Keratinocyte (primary cell): ENCODE measurements around the gene PMEPA1. TPM values are rescaled to one million over a fixed set of nuclear protein-coding genes. Genes with fewer than 3 reads are reported as not detected.

Source experiments
- DNase-seq: peaks from one replicate; pipeline ENCODE4 v3.0.0-alpha.2; 2011; ENCODE audit warnings: low read depth, missing footprints, low spot score
- FAIRE-seq: peaks from 2 replicates; lab custom pipeline; 2011; peaks lifted over from hg19 to GRCh38; lab: Jason Lieb, UNC
- H2AFZ ChIP-seq: 2 replicates; pipeline ENCODE4 v1.6.0; 2012; ENCODE audit warnings: low read length, control low read depth, inconsistent platforms; ENCODE audit not compliant: control insufficient read depth
- H3K27ac ChIP-seq: 2 replicates; pipeline ENCODE4 v1.5.1; 2011; ENCODE audit warnings: low read length; ENCODE audit not compliant: control insufficient read depth, insufficient read depth
- H3K27me3 ChIP-seq: 3 replicates; pipeline ENCODE4 v1.6.0; 2011; ENCODE audit warnings: low read length; ENCODE audit not compliant: control insufficient read depth, insufficient read depth; ENCODE audit errors: extremely low read depth
- H3K36me3 ChIP-seq, 2 experiments: 2 replicates in 1 of 2; 3 replicates in 1 of 2; pipeline ENCODE4 v1.5.1; 2011; ENCODE audit warnings: low read length in 2 of 2, mild to moderate bottlenecking in 1 of 2; ENCODE audit not compliant: control insufficient read depth in 2 of 2, insufficient read depth in 2 of 2; ENCODE audit errors: extremely low read depth in 1 of 2
- H3K4me1 ChIP-seq: 3 replicates; pipeline ENCODE4 v1.5.1; 2011; ENCODE audit warnings: low read length; ENCODE audit not compliant: control insufficient read depth, insufficient read depth; ENCODE audit errors: extremely low read depth
- H3K4me2 ChIP-seq: 3 replicates; pipeline ENCODE4 v1.6.0; 2011; ENCODE audit warnings: low read depth, low read length; ENCODE audit not compliant: control insufficient read depth, insufficient read depth; ENCODE audit errors: extremely low read depth
- H3K4me3 ChIP-seq, 3 experiments: fragments of 200-600 bp in 1 of 3; sonication (generic) in 1 of 3; 2 replicates in 2 of 3; 3 replicates in 1 of 3; pipeline ENCODE4 v1.5.1; 2011 to 2016; ENCODE audit warnings: low read length in 3 of 3, mild to moderate bottlenecking in 3 of 3, control low read depth in 2 of 3, inconsistent platforms in 1 of 3, low read depth in 1 of 3, mixed read lengths in 1 of 3, mixed run types in 1 of 3, moderate library complexity in 1 of 3; ENCODE audit not compliant: control insufficient read depth in 2 of 3, insufficient read depth in 2 of 3; ENCODE audit errors: extremely low read depth in 1 of 3
- H3K79me2 ChIP-seq: 2 replicates; pipeline ENCODE4 v1.6.0; 2012; ENCODE audit warnings: low read length; ENCODE audit not compliant: control insufficient read depth, insufficient read depth
- H3K9ac ChIP-seq: 3 replicates; pipeline ENCODE4 v1.6.0; 2011; ENCODE audit warnings: low read length; ENCODE audit not compliant: control insufficient read depth, insufficient read depth; ENCODE audit errors: extremely low read depth
- H3K9me1 ChIP-seq: 3 replicates; pipeline ENCODE4 v1.6.0; 2011; ENCODE audit warnings: low read length; ENCODE audit not compliant: control insufficient read depth, insufficient read depth; ENCODE audit errors: extremely low read depth
- H3K9me3 ChIP-seq: 2 replicates; pipeline ENCODE4 v1.5.1; 2012; ENCODE audit warnings: low read depth, low read length; ENCODE audit not compliant: control insufficient read depth
- H4K20me1 ChIP-seq: 3 replicates; pipeline ENCODE4 v1.6.0; 2011; ENCODE audit warnings: low read length; ENCODE audit not compliant: control insufficient read depth, insufficient read depth; ENCODE audit errors: extremely low read depth
- EZH2 ChIP-seq: IDR thresholded peaks from one replicate; pipeline ENCODE4 v1.6.1; 2012; ENCODE audit warnings: inconsistent platforms, mild to moderate bottlenecking, low read length, moderate library complexity
- dilution Hi-C: fragments of 300-500 bp; cut with MboI; formaldehyde crosslinking; loops from one replicate; pipeline ENCODE4 v1.7.0; 2020; ENCODE audit warnings: low sequenced_read_pairs; ENCODE audit not compliant: extremely low pct_ligation_motif_present
- polyA plus RNA-seq, 5 experiments: library from polyadenylated mRNA; depleted of rRNA in 3 of 5; stranded (reverse) in 3 of 5; stranded (forward) in 1 of 5; unstranded in 1 of 5; fragments of >200 nt; gene quantifications; 1 replicate in 1 of 5; 2 replicates in 3 of 5; 3 replicates in 1 of 5; pipeline versions ENCODE4 v1.2.1 to v1.2.3, GENCODE V29; 2011 to 2012; ENCODE audit warnings: missing spikeins in 2 of 5, low read depth in 1 of 5, low replicate concordance in 1 of 5
- TF ChIP-seq, protein P1 (sequence below), 3 experiments: IDR thresholded peaks in 1 of 3; conservative IDR thresholded peaks in 1 of 3; optimal IDR thresholded peaks in 1 of 3; 2 replicates in 2 of 3; 3 replicates in 1 of 3; pipeline versions ENCODE3 to v1.5.1; 2011; ENCODE audit warnings: low read length in 3 of 3, mild to moderate bottlenecking in 3 of 3, moderate library complexity in 2 of 3, control low read depth in 1 of 3, inconsistent platforms in 1 of 3; ENCODE audit not compliant: insufficient read depth in 2 of 3; ENCODE audit errors: extremely low read depth in 1 of 3

PMEPA1 gene
- polyA plus RNA-seq, 1 donor (not counting 4 experiments of a cell fraction or from before 2014, with no cell fraction given): 29.0 TPM

DNA sequence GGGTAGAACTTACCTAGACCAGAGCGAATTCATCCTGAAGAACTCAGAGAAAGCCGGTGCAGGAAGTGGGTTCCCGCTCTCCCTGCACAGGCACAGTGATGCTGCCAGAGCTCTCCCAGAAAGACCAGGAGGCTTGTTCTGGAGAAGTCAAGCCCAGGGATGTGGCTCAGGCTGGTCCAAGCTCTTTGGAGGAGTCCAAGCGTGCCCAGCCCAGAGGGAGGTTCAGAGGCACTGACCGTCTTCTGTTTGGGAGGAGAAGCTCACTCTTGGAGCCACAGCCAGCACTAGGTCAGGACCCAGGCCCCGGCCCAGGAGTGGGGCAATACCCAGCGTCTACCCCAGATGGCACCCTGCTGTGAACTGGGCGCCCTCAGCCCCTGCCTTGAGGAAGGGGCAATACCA, 1.5 kb upstream of the PMEPA1 start:
- dilution Hi-C loops: no loop called here
- DNase-seq (no peak), FAIRE-seq (peak; percentile 82)
- H3K4me3 ChIP-seq: peak overlapping the region; percentile 89 to 93 (median 90)
- no peak overlapping the region for H3K27ac ChIP-seq
- peaks cover 13% of the 10 kb centered on the region for H4K20me1 ChIP-seq
- peaks cover 50% of the 10 kb centered on the region for H3K4me1 ChIP-seq
- peaks cover 33% of the 10 kb centered on the region for H3K79me2 ChIP-seq
- H2AFZ ChIP-seq: no peak overlapping the region
- H3K9me3 ChIP-seq: no peaks in the 10 kb centered on the region
- H3K4me2 ChIP-seq: peak overlapping the region; percentile 86
- H3K27me3 ChIP-seq: no peaks in the 10 kb centered on the region
- peak overlapping the region; percentile 97 for H3K9ac ChIP-seq
- TF ChIP-seq, protein P1, sequence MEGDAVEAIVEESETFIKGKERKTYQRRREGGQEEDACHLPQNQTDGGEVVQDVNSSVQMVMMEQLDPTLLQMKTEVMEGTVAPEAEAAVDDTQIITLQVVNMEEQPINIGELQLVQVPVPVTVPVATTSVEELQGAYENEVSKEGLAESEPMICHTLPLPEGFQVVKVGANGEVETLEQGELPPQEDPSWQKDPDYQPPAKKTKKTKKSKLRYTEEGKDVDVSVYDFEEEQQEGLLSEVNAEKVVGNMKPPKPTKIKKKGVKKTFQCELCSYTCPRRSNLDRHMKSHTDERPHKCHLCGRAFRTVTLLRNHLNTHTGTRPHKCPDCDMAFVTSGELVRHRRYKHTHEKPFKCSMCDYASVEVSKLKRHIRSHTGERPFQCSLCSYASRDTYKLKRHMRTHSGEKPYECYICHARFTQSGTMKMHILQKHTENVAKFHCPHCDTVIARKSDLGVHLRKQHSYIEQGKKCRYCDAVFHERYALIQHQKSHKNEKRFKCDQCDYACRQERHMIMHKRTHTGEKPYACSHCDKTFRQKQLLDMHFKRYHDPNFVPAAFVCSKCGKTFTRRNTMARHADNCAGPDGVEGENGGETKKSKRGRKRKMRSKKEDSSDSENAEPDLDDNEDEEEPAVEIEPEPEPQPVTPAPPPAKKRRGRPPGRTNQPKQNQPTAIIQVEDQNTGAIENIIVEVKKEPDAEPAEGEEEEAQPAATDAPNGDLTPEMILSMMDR (optimal IDR thresholded peaks at IDR 0.05 in 1 of 3, IDR thresholded peaks at IDR 0.05 in 1 of 3, conservative IDR thresholded peaks at IDR 0.05 in 1 of 3; ENCODE audit: extremely low read depth in 1 of 3, insufficient read depth in 2 of 3, low read length in 3 of 3): peak in 1 of 3 experiments; percentile 12
- TF ChIP-seq EZH2: no peak
- H3K36me3 ChIP-seq: peaks cover 1 to 7% of the 10 kb centered on the region in 2 experiments
- H3K9me1 ChIP-seq: no peaks in the 10 kb centered on the region

GRCh38 chr20:57710841-57711240, 1.0 kb upstream of the PMEPA1 start:
- Histone ChIP-seq H3K79me2 (peaks cover 38% of the 10 kb centered on the region), H2AFZ (no peak overlapping the region), H4K20me1 (peaks cover 17% of the 10 kb centered on the region), H3K36me3 (peaks cover 1 to 11% of the 10 kb centered on the region in 2 experiments), H3K4me1 (peaks cover 50% of the 10 kb centered on the region), H3K9ac (peak overlapping the region; percentile 97), H3K9me1 (no peaks in the 10 kb centered on the region), H3K4me3 (peak overlapping the region; percentile 89 to 93 (median 90)), H3K27me3 (no peaks in the 10 kb centered on the region), H3K4me2 (peak overlapping the region; percentile 86), H3K27ac (peak overlapping the region; percentile 90), H3K9me3 (no peaks in the 10 kb centered on the region)
- TF ChIP-seq, protein P1 (optimal IDR thresholded peaks at IDR 0.05 in 1 of 3, IDR thresholded peaks at IDR 0.05 in 1 of 3, conservative IDR thresholded peaks at IDR 0.05 in 1 of 3; ENCODE audit: extremely low read depth in 1 of 3, insufficient read depth in 2 of 3, low read length in 3 of 3): no peak
- TF ChIP-seq EZH2: no peak
- FAIRE-seq (no peak), DNase-seq (no peak)
- dilution Hi-C loops: no loop called here
